ENCODE measurements around the gene GALNT6. TPM values are rescaled to one million over a fixed set of nuclear protein-coding genes. Genes with fewer than 3 reads are reported as not detected.

The GALNT6 gene
- total RNA-seq, 1 experiment from 2014 or later: 9.8 TPM

- Histone ChIP-seq H2AK5ac (ENCODE audit: insufficient read length, low read length) (no peak overlapping the region), H2BK5ac (ENCODE audit: insufficient read length, low read length) (no peak overlapping the region), H3K56ac (ENCODE audit: insufficient read length, low read depth, low read length) (no peak overlapping the region), H3T11ph (ENCODE audit: low read length) (no peak overlapping the region), H2BK15ac (ENCODE audit: low read depth, low read length) (no peak overlapping the region), H3K18ac (ENCODE audit: insufficient read length, low read depth, low read length) (no peak overlapping the region), H2BK12ac (ENCODE audit: insufficient read length, low read depth, low read length) (no peak overlapping the region), H2BK20ac (ENCODE audit: low read depth, low read length, poor library complexity, severe bottlenecking) (no peak overlapping the region), H3K79me2 (ENCODE audit: insufficient read depth, low read length) (no peaks in the 10 kb centered on the region), H4K91ac (ENCODE audit: insufficient read length, low read depth, low read length) (no peak overlapping the region), H3K27me3 (ENCODE audit: insufficient read depth, low read length) (no peaks in the 10 kb centered on the region), H3K9ac (ENCODE audit: extremely low read depth, insufficient read length, low read length) (no peak overlapping the region), H3K4me1 (ENCODE audit: insufficient read depth, low read length) (no peaks in the 10 kb centered on the region; the same call in 1 of the 2 replicates), H4K5ac (ENCODE audit: insufficient read length, low read depth, low read length) (no peak overlapping the region), H2BK120ac (ENCODE audit: low read depth, low read length, poor library complexity, severe bottlenecking) (no peak overlapping the region), H2AFZ (ENCODE audit: low read length) (no peak overlapping the region), H3K23me2 (ENCODE audit: insufficient read length, low read depth, low read length, poor library complexity, severe bottlenecking) (no peaks in the 10 kb centered on the region), H4K8ac (replicated peaks; ENCODE audit: insufficient read length, low read depth, low read length) (no peak overlapping the region), H3K4me2 (ENCODE audit: insufficient read depth, insufficient read length, low read length) (no peak overlapping the region), H3K27ac (ENCODE audit: insufficient read length, low read depth, low read length) (no peak overlapping the region), H3K79me1 (ENCODE audit: insufficient read depth, low read depth, low read length, poor library complexity, severe bottlenecking) (no peaks in the 10 kb centered on the region), H4K20me1 (ENCODE audit: control insufficient read depth, insufficient read depth, insufficient read length) (no peaks in the 10 kb centered on the region), H3K9me3 (ENCODE audit: control insufficient read depth, low read depth, low read length) (no peaks in the 10 kb centered on the region), H3K4ac (ENCODE audit: low read depth, low read length) (no peak overlapping the region), H3K14ac (ENCODE audit: insufficient read depth, low read length) (no peak overlapping the region), H3K23ac (ENCODE audit: insufficient read length, low read depth, low read length) (no peak overlapping the region)
- no CpG with 5 or more reads among the region's 5 CpGs for WGBS (ENCODE audit: extremely low coverage, insufficient read length, low lambda C conversion rate)
- peaks cover 5 to 59% (median 46%) of the 10 kb centered on the region in 3 experiments for H3K36me3 Mint-ChIP-seq (ENCODE audit: insufficient read depth in 1 of 3, low read depth in 3 of 3)
- H3K27me3 Mint-ChIP-seq (ENCODE audit: low read depth): no peaks in the 10 kb centered on the region
- TF ChIP-seq, protein P1, sequence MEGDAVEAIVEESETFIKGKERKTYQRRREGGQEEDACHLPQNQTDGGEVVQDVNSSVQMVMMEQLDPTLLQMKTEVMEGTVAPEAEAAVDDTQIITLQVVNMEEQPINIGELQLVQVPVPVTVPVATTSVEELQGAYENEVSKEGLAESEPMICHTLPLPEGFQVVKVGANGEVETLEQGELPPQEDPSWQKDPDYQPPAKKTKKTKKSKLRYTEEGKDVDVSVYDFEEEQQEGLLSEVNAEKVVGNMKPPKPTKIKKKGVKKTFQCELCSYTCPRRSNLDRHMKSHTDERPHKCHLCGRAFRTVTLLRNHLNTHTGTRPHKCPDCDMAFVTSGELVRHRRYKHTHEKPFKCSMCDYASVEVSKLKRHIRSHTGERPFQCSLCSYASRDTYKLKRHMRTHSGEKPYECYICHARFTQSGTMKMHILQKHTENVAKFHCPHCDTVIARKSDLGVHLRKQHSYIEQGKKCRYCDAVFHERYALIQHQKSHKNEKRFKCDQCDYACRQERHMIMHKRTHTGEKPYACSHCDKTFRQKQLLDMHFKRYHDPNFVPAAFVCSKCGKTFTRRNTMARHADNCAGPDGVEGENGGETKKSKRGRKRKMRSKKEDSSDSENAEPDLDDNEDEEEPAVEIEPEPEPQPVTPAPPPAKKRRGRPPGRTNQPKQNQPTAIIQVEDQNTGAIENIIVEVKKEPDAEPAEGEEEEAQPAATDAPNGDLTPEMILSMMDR (conservative IDR thresholded peaks at IDR 0.05): no peak
- H3K27ac Mint-ChIP-seq: peak overlapping the region in 1 of 3 experiments; percentile 74; a peak in 3 of 7 replicates
- peaks cover 15 to 20% of the 10 kb centered on the region in 2 experiments for H3K4me1 Mint-ChIP-seq
- DNase-seq: no peak
- H3K4me3 Mint-ChIP-seq: no peak overlapping the region
- no peaks in the 10 kb centered on the region for H3K9me3 Mint-ChIP-seq
Observed at GRCh38 chr12:51374856-51375255, 16.4 kb downstream of the GALNT6 start.

Data from H9 (cell line).